Liver (tissue), 9 donors: ENCODE data around the gene ZNF165. TPM values are rescaled to one million over a fixed set of nuclear protein-coding genes. Genes with fewer than 3 reads are reported as not detected.

ENCODE experiments used
- DNase-seq: peaks from one replicate; pipeline ENCODE4 v3.0.0-alpha.2; 2017; ENCODE audit warnings: low spot score
- H3K27ac ChIP-seq, 2 donors: one replicate each; pipeline ENCODE4 v1.7.0; 2013; ENCODE audit warnings: inconsistent platforms in 2 of 2, low read length in 2 of 2, control low read depth in 1 of 2, low read depth in 1 of 2, mild to moderate bottlenecking in 1 of 2
- H3K27me3 ChIP-seq, 4 donors: one replicate each; pipeline versions ENCODE4 v1.6.1 to v1.7.0; 2013; ENCODE audit warnings: low read length in 3 of 4, inconsistent platforms in 1 of 4, mild to moderate bottlenecking in 1 of 4, moderate library complexity in 1 of 4; ENCODE audit not compliant: control insufficient read depth in 4 of 4, insufficient read depth in 4 of 4
- H3K36me3 ChIP-seq, 4 donors: one replicate each; pipeline versions ENCODE4 v1.6.1 to v1.7.0; 2013; ENCODE audit warnings: low read length in 3 of 4, mild to moderate bottlenecking in 3 of 4, low read depth in 1 of 4, moderate library complexity in 1 of 4; ENCODE audit not compliant: control insufficient read depth in 4 of 4, insufficient read depth in 3 of 4
- H3K4me1 ChIP-seq, 4 donors: one replicate each; pipeline versions ENCODE4 v1.6.1 to v1.7.0; 2013; ENCODE audit warnings: low read length in 3 of 4, mild to moderate bottlenecking in 3 of 4, moderate library complexity in 1 of 4; ENCODE audit not compliant: control insufficient read depth in 4 of 4, insufficient read depth in 4 of 4
- H3K4me3 ChIP-seq, 3 donors: one replicate each; pipeline versions ENCODE4 v1.6.1 to v1.7.0; 2013; ENCODE audit warnings: low read length in 3 of 3, control low read depth in 1 of 3, low read depth in 1 of 3, mild to moderate bottlenecking in 1 of 3
- H3K9ac ChIP-seq, 2 donors: one replicate each; pipeline ENCODE4 v1.7.0; 2013; ENCODE audit warnings: low read length in 2 of 2, mild to moderate bottlenecking in 2 of 2, moderate library complexity in 2 of 2, control low read depth in 1 of 2, low read depth in 1 of 2
- H3K9me3 ChIP-seq, 4 donors: one replicate each; pipeline versions ENCODE4 v1.6.1 to v1.7.0; 2013; ENCODE audit warnings: low read length in 3 of 4; ENCODE audit not compliant: control insufficient read depth in 4 of 4
- FOXA1 ChIP-seq: IDR thresholded peaks from 2 replicates; pipeline ENCODE4 v1.6.1; 2016; ENCODE audit warnings: antibody characterized with exemption
- GABPA ChIP-seq, 2 donors: IDR thresholded peaks in 1 of 2; conservative IDR thresholded peaks in 1 of 2; 2 replicates each; pipeline ENCODE4 v1.6.1; 2016; ENCODE audit warnings: antibody characterized with exemption in 2 of 2, mild to moderate bottlenecking in 1 of 2, moderate library complexity in 1 of 2
- JUND ChIP-seq, 2 donors: IDR thresholded peaks; 2 replicates each; pipeline ENCODE4 v1.6.1; 2016; ENCODE audit warnings: antibody characterized with exemption in 2 of 2
- NR2F2 ChIP-seq: IDR thresholded peaks from 2 replicates; pipeline ENCODE4 v1.6.1; 2016; ENCODE audit warnings: antibody characterized with exemption
- REST ChIP-seq: IDR thresholded peaks from 2 replicates; pipeline ENCODE4 v1.6.1; 2016; ENCODE audit warnings: antibody characterized with exemption, mild to moderate bottlenecking
- RXRA ChIP-seq, 2 donors: IDR thresholded peaks; 2 replicates each; pipeline ENCODE4 v1.6.1; 2017 to 2018; ENCODE audit warnings: antibody characterized with exemption in 2 of 2, mild to moderate bottlenecking in 1 of 2
- SP1 ChIP-seq: IDR thresholded peaks from 2 replicates; pipeline ENCODE4 v1.6.1; 2018; ENCODE audit warnings: antibody characterized with exemption, mild to moderate bottlenecking
- YY1 ChIP-seq: IDR thresholded peaks from 2 replicates; pipeline ENCODE4 v1.6.1; 2016; ENCODE audit warnings: antibody characterized with exemption, mild to moderate bottlenecking
- WGBS: extraction: QIAGEN DNeasy Blood & Tissue Kit; methylation state at CpG from one replicate; pipeline ENCODE4 v1.1.7; 2013; 5-methylcytosine and 5-hydroxymethylcytosine counted together
- polyA plus RNA-seq, 2 donors: library from polyadenylated mRNA; stranded (reverse) in 1 of 2; unstranded in 1 of 2; fragments of 200-250 nt in 1 of 2; fragments of >200 nt in 1 of 2; fragmentation: Nextera tagmentation in 1 of 2; extraction: Ambion mirVana in 1 of 2; gene quantifications; one replicate each; pipeline versions ENCODE4 v1.2.1 to v1.2.3, GENCODE V29; 2013 to 2015
- total RNA-seq, 2 donors: library from RNA; depleted of rRNA; stranded (reverse); fragments of >200 nt; gene quantifications; one replicate each; pipeline ENCODE4 v1.2.3, GENCODE V29; 2014
- TF ChIP-seq, protein P1 (sequence below): IDR thresholded peaks from 2 replicates; pipeline ENCODE4 v1.6.1; 2016; ENCODE audit warnings: antibody characterized with exemption
- TF ChIP-seq, protein P2 (sequence below): IDR thresholded peaks from 2 replicates; pipeline ENCODE4 v1.6.1; 2016; ENCODE audit warnings: antibody characterized with exemption
- TF ChIP-seq, protein P3 (sequence below): fragments of 150-350 bp; IDR thresholded peaks from 2 replicates; pipeline ENCODE4 v1.5.1; 2017; ENCODE audit warnings: improper control_type of control experiment, low read depth, low read length; ENCODE audit not compliant: missing input control
- donor health status: healthy.
- donor health status: healthy.
- donor health status: healthy.
- donor health status: healthy.
- donor health status: healthy.

Gene ZNF165
- total and polyA plus RNA-seq, 4 donors = 0.51 to 1.3 (median 0.58) TPM

DNA sequence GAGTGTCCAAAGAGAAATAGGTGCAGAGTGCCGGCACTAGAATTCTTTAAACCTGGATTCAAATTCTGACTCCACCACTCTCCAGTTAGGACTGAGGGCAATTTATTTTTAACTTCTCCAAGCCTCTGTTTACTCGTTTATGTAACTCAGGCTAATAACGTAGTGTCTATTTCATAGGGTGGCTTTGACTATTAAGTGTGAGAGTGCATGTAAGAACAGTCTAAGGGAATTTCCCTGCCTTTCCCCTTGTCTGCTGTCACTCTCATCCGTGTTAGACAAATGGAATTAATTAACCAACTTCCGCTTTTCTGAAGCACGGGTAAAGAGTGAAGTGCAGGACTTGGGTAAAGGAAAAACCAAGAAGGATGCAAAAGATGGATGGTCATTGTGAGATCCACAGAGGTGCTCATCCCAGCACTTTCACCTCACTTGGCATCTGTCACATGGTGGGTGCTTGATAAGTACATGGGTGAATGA, 57.2 kb downstream of the ZNF165 start:
- TF ChIP-seq RXRA (IDR thresholded peaks at IDR 0.05) (no peak), GABPA (IDR thresholded peaks at IDR 0.05 in 1 of 2, conservative IDR thresholded peaks at IDR 0.05 in 1 of 2) (no peak), JUND (IDR thresholded peaks at IDR 0.05) (no peak), SP1 (no peak), FOXA1 (no peak), NR2F2 (no peak), YY1 (no peak), REST (no peak)
- TF ChIP-seq, protein P1, sequence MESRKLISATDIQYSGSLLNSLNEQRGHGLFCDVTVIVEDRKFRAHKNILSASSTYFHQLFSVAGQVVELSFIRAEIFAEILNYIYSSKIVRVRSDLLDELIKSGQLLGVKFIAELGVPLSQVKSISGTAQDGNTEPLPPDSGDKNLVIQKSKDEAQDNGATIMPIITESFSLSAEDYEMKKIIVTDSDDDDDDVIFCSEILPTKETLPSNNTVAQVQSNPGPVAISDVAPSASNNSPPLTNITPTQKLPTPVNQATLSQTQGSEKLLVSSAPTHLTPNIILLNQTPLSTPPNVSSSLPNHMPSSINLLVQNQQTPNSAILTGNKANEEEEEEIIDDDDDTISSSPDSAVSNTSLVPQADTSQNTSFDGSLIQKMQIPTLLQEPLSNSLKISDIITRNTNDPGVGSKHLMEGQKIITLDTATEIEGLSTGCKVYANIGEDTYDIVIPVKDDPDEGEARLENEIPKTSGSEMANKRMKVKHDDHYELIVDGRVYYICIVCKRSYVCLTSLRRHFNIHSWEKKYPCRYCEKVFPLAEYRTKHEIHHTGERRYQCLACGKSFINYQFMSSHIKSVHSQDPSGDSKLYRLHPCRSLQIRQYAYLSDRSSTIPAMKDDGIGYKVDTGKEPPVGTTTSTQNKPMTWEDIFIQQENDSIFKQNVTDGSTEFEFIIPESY = no peak
- TF ChIP-seq, protein P2, sequence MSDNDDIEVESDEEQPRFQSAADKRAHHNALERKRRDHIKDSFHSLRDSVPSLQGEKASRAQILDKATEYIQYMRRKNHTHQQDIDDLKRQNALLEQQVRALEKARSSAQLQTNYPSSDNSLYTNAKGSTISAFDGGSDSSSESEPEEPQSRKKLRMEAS = no peak
- TF ChIP-seq, protein P3, sequence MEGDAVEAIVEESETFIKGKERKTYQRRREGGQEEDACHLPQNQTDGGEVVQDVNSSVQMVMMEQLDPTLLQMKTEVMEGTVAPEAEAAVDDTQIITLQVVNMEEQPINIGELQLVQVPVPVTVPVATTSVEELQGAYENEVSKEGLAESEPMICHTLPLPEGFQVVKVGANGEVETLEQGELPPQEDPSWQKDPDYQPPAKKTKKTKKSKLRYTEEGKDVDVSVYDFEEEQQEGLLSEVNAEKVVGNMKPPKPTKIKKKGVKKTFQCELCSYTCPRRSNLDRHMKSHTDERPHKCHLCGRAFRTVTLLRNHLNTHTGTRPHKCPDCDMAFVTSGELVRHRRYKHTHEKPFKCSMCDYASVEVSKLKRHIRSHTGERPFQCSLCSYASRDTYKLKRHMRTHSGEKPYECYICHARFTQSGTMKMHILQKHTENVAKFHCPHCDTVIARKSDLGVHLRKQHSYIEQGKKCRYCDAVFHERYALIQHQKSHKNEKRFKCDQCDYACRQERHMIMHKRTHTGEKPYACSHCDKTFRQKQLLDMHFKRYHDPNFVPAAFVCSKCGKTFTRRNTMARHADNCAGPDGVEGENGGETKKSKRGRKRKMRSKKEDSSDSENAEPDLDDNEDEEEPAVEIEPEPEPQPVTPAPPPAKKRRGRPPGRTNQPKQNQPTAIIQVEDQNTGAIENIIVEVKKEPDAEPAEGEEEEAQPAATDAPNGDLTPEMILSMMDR = no peak
- WGBS = 3% methylated on average over 6 of the region's 6 CpGs
- H3K27ac ChIP-seq = peak overlapping the region; percentile 88 to 91

More for the DNA sequence above, 57.2 kb downstream of the ZNF165 start:
- Histone ChIP-seq H3K9me3 (no peaks in the 10 kb centered on the region), H3K9ac (peak overlapping the region; percentile 90 to 96), H3K36me3 (no peaks in the 10 kb centered on the region), H3K4me3 (peak overlapping the region; percentile 64 to 86 (median 85)), H3K4me1 (peaks cover 2 to 32% (median 19%) of the 10 kb centered on the region in 4 donors), H3K27me3 (no peaks in the 10 kb centered on the region)
- DNase-seq = no peak

Other genes with a start within 250 kb of the ZNF165 start
- gene OR2B2, start 168.2 kb upstream of the ZNF165 start, total RNA-seq = not detected
- not detected for gene OR2B2, start 168.2 kb upstream of the ZNF165 start, polyA plus RNA-seq
- under 1 TPM in 1 of 2 donors, not detected in 1; 0.19 TPM for gene OR2B6, start 123.3 kb upstream of the ZNF165 start, total RNA-seq
- gene OR2B6, start 123.3 kb upstream of the ZNF165 start, polyA plus RNA-seq = not detected
- 1 to 10 TPM; 1.5 to 3.5 TPM for gene ZSCAN16, start 44.0 kb downstream of the ZNF165 start, total RNA-seq
- 1 to 10 TPM; 1.9 to 3.4 TPM for gene ZSCAN16, start 44.0 kb downstream of the ZNF165 start, polyA plus RNA-seq
- gene ZKSCAN8, start 61.3 kb downstream of the ZNF165 start, total RNA-seq = 10 to 100 TPM; 11.0 to 13.4 TPM
- 1 to 10 TPM; 2.4 to 2.6 TPM for gene ZKSCAN8, start 61.3 kb downstream of the ZNF165 start, polyA plus RNA-seq
- 1 to 10 TPM; 3.1 to 4.8 TPM for gene ZSCAN9, start 144.7 kb downstream of the ZNF165 start, total RNA-seq
- gene ZSCAN9, start 144.7 kb downstream of the ZNF165 start, polyA plus RNA-seq = 1 to 10 TPM; 1.3 to 2.2 TPM
- gene ZKSCAN4, start 171.7 kb downstream of the ZNF165 start, total RNA-seq = 1 to 10 TPM; 3.3 to 4.7 TPM
- gene ZKSCAN4, start 171.7 kb downstream of the ZNF165 start, polyA plus RNA-seq = 1 to 10 TPM; 1.4 to 1.8 TPM
- gene NKAPL, start 178.7 kb downstream of the ZNF165 start, total RNA-seq = under 1 TPM; 0.56 to 0.59 TPM
- gene NKAPL, start 178.7 kb downstream of the ZNF165 start, polyA plus RNA-seq = under 1 TPM; 0.22 to 0.61 TPM
- gene ZSCAN26, start 186.6 kb downstream of the ZNF165 start, total RNA-seq = 1 to 10 TPM; 7.9 to 9.7 TPM
- gene ZSCAN26, start 186.6 kb downstream of the ZNF165 start, polyA plus RNA-seq = 1 to 10 TPM; 2.8 to 4.3 TPM
- gene PGBD1, start 201.0 kb downstream of the ZNF165 start, total RNA-seq = 1 to 10 TPM; 1.0 to 3.7 TPM
- gene PGBD1, start 201.0 kb downstream of the ZNF165 start, polyA plus RNA-seq = under 1 TPM; 0.74 to 0.93 TPM